Endothelial cell of umbilical vein (primary cell): ENCODE measurements around the gene EPN3. TPM values are rescaled to one million over a fixed set of nuclear protein-coding genes. Genes with fewer than 3 reads are reported as not detected.

Experiments used
- BruUV-seq: library from RNA; stranded (reverse); fragments of 400-500 nt; replicated peaks from 2 replicates; lab custom pipeline; 2021; lab: Mats Ljungman, UMichigan
- CTCF ChIA-PET: fragments of 300-600, 350-600 bp; sonication (Branson Sonifier 250); formaldehyde crosslinking; loops from one replicate; lab custom pipeline; 2021; ENCODE audit warnings: antibody characterized with exemption, inconsistent platforms; lab: Charles Lee
- POLR2A ChIA-PET: fragments of 300-600, 350-600 bp; sonication (Branson Sonifier 250); formaldehyde crosslinking; loops from one replicate; lab custom pipeline; 2021; ENCODE audit warnings: antibody characterized with exemption, inconsistent platforms; lab: Charles Lee
- DNase-seq: peaks from one replicate; pipeline ENCODE4 v3.0.0-alpha.2; 2011; ENCODE audit warnings: low read depth, low spot score
- FAIRE-seq: peaks from 2 replicates; lab custom pipeline; 2011; peaks lifted over from hg19 to GRCh38; lab: Jason Lieb, UNC
- H2AFZ ChIP-seq: 2 replicates; pipeline ENCODE4 v1.6.0; 2012; ENCODE audit warnings: low read depth, low read length, control low read depth, inconsistent platforms
- H3K27ac ChIP-seq: 2 replicates; pipeline ENCODE4 v1.5.1; 2011; ENCODE audit warnings: low read depth, mild to moderate bottlenecking, control low read depth, low read length, moderate library complexity; ENCODE audit not compliant: insufficient read depth
- H3K27me3 ChIP-seq, 2 experiments: 2 replicates each; pipeline versions ENCODE4 v1.6.0 to v1.6.1; 2011; ENCODE audit warnings: low read length in 2 of 2, mixed read lengths in 1 of 2; ENCODE audit not compliant: control insufficient read depth in 2 of 2, insufficient read depth in 2 of 2
- H3K36me3 ChIP-seq, 2 experiments: 2 replicates in 1 of 2; 3 replicates in 1 of 2; pipeline ENCODE4 v1.5.1; 2011; ENCODE audit warnings: low read length in 2 of 2, mild to moderate bottlenecking in 1 of 2, moderate library complexity in 1 of 2; ENCODE audit not compliant: control insufficient read depth in 2 of 2, insufficient read depth in 2 of 2; ENCODE audit errors: extremely low read depth in 1 of 2
- H3K4me1 ChIP-seq: 3 replicates; pipeline ENCODE4 v1.5.1; 2011; ENCODE audit warnings: mild to moderate bottlenecking, low read length; ENCODE audit not compliant: control insufficient read depth, insufficient read depth; ENCODE audit errors: extremely low read depth
- H3K4me2 ChIP-seq: 2 replicates; pipeline ENCODE4 v1.6.1; 2011; ENCODE audit warnings: low read length, control low read depth, mixed read lengths; ENCODE audit not compliant: insufficient read depth
- H3K4me3 ChIP-seq, 3 experiments: fragments of 200-600 bp in 1 of 3; sonication (generic), shearing (Covaris generic) in 1 of 3; replicated peaks in 1 of 3; 2 replicates each; pipeline ENCODE4 v1.5.1; 2011 to 2016; ENCODE audit warnings: control low read depth in 3 of 3, low read length in 3 of 3, mild to moderate bottlenecking in 2 of 3, inconsistent platforms in 1 of 3, low read depth in 1 of 3, moderate library complexity in 1 of 3; ENCODE audit not compliant: insufficient read depth in 1 of 3
- H3K79me2 ChIP-seq: 2 replicates; pipeline ENCODE4 v1.6.0; 2012; ENCODE audit warnings: low read length, inconsistent platforms; ENCODE audit not compliant: control insufficient read depth, insufficient read depth
- H3K9ac ChIP-seq: replicated peaks from 2 replicates; pipeline ENCODE3; 2011; ENCODE audit warnings: low read length, control low read depth; ENCODE audit not compliant: insufficient read depth; ENCODE audit errors: extremely low read depth
- H3K9me1 ChIP-seq: replicated peaks from 3 replicates; pipeline ENCODE4 v1.6.0; 2011; ENCODE audit warnings: mild to moderate bottlenecking, low read length; ENCODE audit not compliant: control insufficient read depth, insufficient read depth; ENCODE audit errors: extremely low read depth
- H3K9me3 ChIP-seq: replicated peaks from 2 replicates; pipeline ENCODE4 v1.5.1; 2012; ENCODE audit warnings: low read length, inconsistent platforms; ENCODE audit not compliant: control insufficient read depth, insufficient read depth
- H4K20me1 ChIP-seq: replicated peaks from 2 replicates; pipeline ENCODE3; 2011; ENCODE audit warnings: mild to moderate bottlenecking, low read length; ENCODE audit not compliant: control insufficient read depth, insufficient read depth; ENCODE audit errors: extremely low read depth
- EZH2 ChIP-seq: IDR thresholded peaks from 2 replicates; pipeline ENCODE4 v1.6.1; 2012; ENCODE audit warnings: borderline replicate concordance, low read depth, mild to moderate bottlenecking, moderate library complexity, low read length, inconsistent platforms; ENCODE audit not compliant: severe bottlenecking
- dilution Hi-C: fragments of 300-500 bp; cut with MboI; formaldehyde crosslinking; loops from one replicate; pipeline ENCODE4 v1.15.0; 2019; ENCODE audit warnings: low sequenced_read_pairs; ENCODE audit not compliant: extremely low pct_ligation_motif_present
- intact Hi-C: fragments of 100-400 bp; cut with micrococcal nuclease; formaldehyde crosslinking; loops from one replicate; pipeline ENCODE4 v1.10.0; 2022
- polyA plus RNA-seq, 4 experiments: library from polyadenylated mRNA; depleted of rRNA in 3 of 4; stranded (reverse) in 3 of 4; unstranded in 1 of 4; fragments of >200 nt; gene quantifications; 2 replicates each; pipeline versions ENCODE4 v1.2.1 to v1.2.3, GENCODE V29; 2011 to 2012; ENCODE audit warnings: missing spikeins in 1 of 4
- total RNA-seq: library from RNA; stranded (reverse); gene quantifications from 2 replicates; pipeline ENCODE4 v1.2.3, GENCODE V29; 2021
- TF ChIP-seq, protein P1 (sequence below), 2 donors: IDR thresholded peaks; 1 replicate in 1 of 2; 2 replicates in 1 of 2; pipeline ENCODE4 v1.5.1; 2011; ENCODE audit warnings: low read length in 2 of 2, mild to moderate bottlenecking in 2 of 2, moderate library complexity in 2 of 2, control low read depth in 1 of 2, inconsistent platforms in 1 of 2, low read depth in 1 of 2; ENCODE audit not compliant: insufficient read depth in 1 of 2; ENCODE audit errors: extremely low read depth in 1 of 2

Gene EPN3
- total and polyA plus RNA-seq, 2 donors (not counting 3 experiments of a cell fraction or from before 2014, with no cell fraction given) = not detected

DNA sequence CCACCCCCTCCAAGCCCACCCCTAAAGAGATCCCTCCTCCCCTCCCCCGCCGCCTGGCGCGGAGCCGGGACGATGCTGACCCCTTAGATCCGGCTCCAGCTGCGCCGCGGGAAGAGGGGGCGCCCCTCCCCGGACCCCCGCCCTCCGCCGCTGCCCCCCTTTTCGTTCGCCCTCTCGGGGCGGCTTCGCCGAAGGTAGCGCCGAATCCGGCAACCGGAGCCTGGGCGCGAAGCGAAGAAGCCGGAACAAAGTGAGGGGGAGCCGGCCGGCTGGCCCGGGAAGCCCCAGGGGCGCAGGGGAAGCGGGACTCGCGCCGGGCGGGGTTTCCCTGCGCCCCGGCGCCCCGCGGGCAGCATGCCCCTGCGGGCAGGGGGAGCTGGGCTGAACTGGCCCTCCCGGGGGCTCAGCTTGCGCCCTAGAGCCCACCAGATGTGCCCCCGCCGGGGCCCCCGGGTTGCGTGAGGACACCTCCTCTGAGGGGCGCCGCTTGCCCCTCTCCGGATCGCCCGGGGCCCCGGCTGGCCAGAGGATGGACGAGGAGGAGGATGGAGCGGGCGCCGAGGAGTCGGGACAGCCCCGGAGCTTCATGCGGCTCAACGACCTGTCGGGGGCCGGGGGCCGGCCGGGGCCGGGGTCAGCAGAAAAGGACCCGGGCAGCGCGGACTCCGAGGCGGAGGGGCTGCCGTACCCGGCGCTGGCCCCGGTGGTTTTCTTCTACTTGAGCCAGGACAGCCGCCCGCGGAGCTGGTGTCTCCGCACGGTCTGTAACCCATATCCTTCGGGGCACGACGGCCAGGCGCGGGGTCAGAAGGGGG lies 28.6 kb downstream of the EPN3 start:
- intact Hi-C loops = loop anchor here (5.0 kb wide), 2 partner anchors 41 to 56 kb away; no protein-coding TSS in a partner anchor
- Histone ChIP-seq H3K36me3 (no peaks in the 10 kb centered on the region), H3K27me3 (peaks cover 51 to 61% of the 10 kb centered on the region in 2 experiments), H3K9ac (no peak overlapping the region), H3K4me1 (peaks cover 7% of the 10 kb centered on the region), H3K4me2 (no peak overlapping the region), H3K27ac (no peak overlapping the region), H3K4me3 (no peak overlapping the region), H4K20me1 (no peaks in the 10 kb centered on the region), H3K9me1 (no peaks in the 10 kb centered on the region), H3K79me2 (no peaks in the 10 kb centered on the region), H3K9me3 (no peaks in the 10 kb centered on the region), H2AFZ (no peak overlapping the region)
- dilution Hi-C loops = no loop called here
- ChIA-PET POLR2A (interaction anchor here (0.7 to 1.0 kb wide), 2 partner anchors 10 to 305 kb away, joined by 3 to 7 read pairs; no protein-coding TSS in a partner anchor), CTCF (interaction anchor here (1.1 to 2.4 kb wide), 7 partner anchors 10 to 119 kb away, joined by 3 to 17 read pairs (median 4); no protein-coding TSS in a partner anchor)
- TF ChIP-seq EZH2 = peak; percentile 94
- TF ChIP-seq, protein P1, sequence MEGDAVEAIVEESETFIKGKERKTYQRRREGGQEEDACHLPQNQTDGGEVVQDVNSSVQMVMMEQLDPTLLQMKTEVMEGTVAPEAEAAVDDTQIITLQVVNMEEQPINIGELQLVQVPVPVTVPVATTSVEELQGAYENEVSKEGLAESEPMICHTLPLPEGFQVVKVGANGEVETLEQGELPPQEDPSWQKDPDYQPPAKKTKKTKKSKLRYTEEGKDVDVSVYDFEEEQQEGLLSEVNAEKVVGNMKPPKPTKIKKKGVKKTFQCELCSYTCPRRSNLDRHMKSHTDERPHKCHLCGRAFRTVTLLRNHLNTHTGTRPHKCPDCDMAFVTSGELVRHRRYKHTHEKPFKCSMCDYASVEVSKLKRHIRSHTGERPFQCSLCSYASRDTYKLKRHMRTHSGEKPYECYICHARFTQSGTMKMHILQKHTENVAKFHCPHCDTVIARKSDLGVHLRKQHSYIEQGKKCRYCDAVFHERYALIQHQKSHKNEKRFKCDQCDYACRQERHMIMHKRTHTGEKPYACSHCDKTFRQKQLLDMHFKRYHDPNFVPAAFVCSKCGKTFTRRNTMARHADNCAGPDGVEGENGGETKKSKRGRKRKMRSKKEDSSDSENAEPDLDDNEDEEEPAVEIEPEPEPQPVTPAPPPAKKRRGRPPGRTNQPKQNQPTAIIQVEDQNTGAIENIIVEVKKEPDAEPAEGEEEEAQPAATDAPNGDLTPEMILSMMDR (IDR thresholded peaks at IDR 0.05; ENCODE audit: extremely low read depth in 1 of 2, insufficient read depth in 1 of 2, low read depth in 1 of 2, low read length in 2 of 2) = no peak
- DNase-seq = no peak
- no TSS peak for BruUV-seq
- no peak for FAIRE-seq

DNA sequence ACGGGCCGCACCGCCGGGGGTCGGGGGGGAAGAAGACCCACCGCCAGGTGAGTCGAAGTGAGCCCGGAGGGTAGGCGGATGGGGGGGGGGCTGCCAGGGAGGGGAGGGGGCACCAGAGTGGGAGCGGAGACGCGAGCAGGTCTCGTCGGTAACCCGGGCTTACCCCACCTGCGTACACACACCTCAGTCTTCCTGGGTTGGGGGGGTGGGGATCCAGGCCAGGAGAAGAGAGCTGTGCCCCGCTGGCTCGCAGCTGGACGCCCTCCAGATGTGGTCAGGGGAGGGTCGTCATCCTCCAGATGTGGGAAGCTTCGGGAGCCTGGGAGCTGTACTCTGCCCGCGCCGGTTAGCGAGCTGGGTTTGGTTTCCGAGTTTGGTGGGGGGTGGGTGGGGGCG lies 29.2 kb downstream of the EPN3 start:
- H3K27me3 ChIP-seq = peaks cover 54 to 64% of the 10 kb centered on the region in 2 experiments
- no peak overlapping the region for H2AFZ ChIP-seq
- DNase-seq = no peak
- H3K27ac ChIP-seq = no peak overlapping the region
- dilution Hi-C loops (no loop called here), intact Hi-C loops (loop anchor here (5.0 kb wide), 2 partner anchors 41 to 56 kb away; no protein-coding TSS in a partner anchor)
- no peaks in the 10 kb centered on the region for H3K36me3 ChIP-seq
- H3K4me2 ChIP-seq = no peak overlapping the region
- FAIRE-seq = no peak
- ChIA-PET POLR2A (no interaction called here), CTCF (interaction anchor here (1.1 to 2.4 kb wide), 5 partner anchors 12 to 118 kb away, joined by 3 to 14 read pairs (median 3); no protein-coding TSS in a partner anchor)
- no peaks in the 10 kb centered on the region for H3K9me1 ChIP-seq
- H3K79me2 ChIP-seq = no peaks in the 10 kb centered on the region
- H4K20me1 ChIP-seq = no peaks in the 10 kb centered on the region
- no peaks in the 10 kb centered on the region for H3K9me3 ChIP-seq
- no TSS peak for BruUV-seq
- H3K4me3 ChIP-seq = no peak overlapping the region
- no peak overlapping the region for H3K9ac ChIP-seq
- TF ChIP-seq, protein P1 (IDR thresholded peaks at IDR 0.05; ENCODE audit: extremely low read depth in 1 of 2, insufficient read depth in 1 of 2, low read depth in 1 of 2, low read length in 2 of 2) = no peak
- TF ChIP-seq EZH2 = peak; percentile 44
- peaks cover 7% of the 10 kb centered on the region for H3K4me1 ChIP-seq
